CD4-positive, alpha-beta T cell treated with Interleukin-4 for 1 hour (primary cell): Measurements from ENCODE around the gene MTHFD2.

Experiments
- DNase-seq, 2 donors: peaks; one replicate each; pipeline ENCODE4 v3.0.0-alpha.2; 2020 to 2022

MTHFD2 gene

DNA sequence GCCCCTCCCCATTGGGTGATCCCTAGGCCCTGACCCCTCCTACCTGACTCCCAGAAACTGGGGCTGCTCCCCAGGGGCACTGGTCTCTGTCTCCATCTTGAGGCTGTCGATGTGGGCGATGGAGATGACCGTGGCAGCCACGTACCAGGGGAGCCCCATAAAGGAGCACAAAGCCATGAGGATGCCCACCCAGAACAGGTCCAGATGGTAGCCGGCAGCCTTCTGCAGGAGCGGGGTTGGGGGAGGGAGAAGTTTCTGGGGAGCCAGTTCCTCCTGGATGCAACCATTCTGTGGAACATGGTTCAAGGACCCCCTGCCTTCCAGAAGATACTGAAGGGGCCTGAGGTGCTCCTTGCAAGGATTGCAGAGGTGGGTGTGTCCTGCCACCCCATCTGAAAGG, 34.0 kb downstream of the MTHFD2 start:
- DNase-seq: no peak

DNA sequence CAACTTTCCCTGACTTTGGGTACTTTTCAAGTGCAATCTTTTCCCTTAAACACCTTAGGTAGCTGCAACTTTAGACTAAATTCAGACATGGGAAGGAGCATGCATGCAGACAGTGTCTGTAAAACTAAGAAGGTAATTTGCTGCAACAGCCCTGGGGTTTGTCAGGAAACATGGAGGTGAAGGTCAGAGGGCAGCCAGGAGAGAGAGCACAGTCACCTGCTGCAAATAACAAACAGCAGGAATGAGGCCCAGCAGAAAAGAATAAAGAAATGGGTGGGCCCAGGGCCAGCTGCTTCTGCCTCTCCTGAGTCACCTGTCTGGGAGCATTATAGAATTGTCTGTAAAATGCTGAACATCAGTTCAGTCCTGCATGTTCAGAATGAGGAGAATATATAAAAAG, 35.2 kb downstream of the MTHFD2 start:
- no peak for DNase-seq

DNA sequence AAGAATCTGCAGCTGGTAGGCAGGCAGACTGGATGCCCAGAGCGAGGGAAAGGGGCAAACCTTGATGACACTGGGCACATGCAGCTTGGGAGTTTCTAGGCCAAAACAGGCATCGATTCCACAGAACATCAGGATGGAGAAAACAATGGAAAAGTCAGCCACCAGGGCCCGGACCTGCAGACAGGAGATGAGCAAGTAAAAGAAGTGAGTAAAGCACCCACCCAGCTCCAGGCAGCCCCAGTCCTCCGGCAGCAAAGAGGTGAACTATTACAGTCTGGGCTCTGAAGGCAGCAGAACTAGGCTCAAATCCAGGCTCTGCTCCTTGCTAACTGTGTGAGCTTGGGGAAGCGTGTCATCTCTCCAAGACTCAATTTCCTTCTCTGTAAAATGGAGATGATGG, 36.6 kb downstream of the MTHFD2 start:
- no peak for DNase-seq

DNA sequence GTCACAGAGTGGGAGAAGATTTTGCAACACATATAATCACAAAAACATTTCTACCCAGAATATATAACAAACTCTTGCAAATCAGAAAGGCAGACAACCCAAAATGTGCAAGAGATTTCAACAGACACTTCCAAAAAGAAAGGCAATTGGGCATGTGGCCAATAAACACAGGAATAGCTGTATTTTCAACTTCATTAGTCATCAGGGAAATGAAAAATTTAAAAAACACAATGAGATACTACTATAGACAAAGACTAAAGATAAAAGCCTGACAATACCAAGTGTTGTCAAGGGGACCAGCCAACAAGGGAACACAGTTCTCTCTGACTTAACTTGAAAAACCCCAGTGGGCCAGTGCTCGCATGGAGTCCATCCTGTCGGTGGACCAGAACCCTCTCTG, 40.5 kb downstream of the MTHFD2 start:
- DNase-seq: no peak

DNA sequence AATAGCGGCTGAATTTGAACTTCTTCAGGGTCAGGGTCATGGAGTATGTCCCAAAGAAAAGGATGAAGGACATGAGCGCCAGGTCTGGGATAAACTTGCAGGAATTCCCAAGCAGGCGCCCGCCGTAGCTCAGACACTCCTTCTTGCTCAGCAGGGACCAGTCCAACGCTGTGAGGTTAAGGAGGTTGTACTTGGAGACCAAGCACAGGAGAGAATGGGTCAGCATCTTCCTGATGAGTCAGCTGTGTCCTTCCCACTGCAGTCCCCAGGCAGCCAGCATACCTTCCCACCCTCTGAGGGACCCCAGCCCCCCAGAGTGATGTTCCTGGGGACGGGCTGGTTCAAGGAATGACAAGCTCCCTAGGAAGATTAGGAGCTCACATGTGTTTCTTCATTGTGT, 40.9 kb downstream of the MTHFD2 start:
- DNase-seq: no peak

DNA sequence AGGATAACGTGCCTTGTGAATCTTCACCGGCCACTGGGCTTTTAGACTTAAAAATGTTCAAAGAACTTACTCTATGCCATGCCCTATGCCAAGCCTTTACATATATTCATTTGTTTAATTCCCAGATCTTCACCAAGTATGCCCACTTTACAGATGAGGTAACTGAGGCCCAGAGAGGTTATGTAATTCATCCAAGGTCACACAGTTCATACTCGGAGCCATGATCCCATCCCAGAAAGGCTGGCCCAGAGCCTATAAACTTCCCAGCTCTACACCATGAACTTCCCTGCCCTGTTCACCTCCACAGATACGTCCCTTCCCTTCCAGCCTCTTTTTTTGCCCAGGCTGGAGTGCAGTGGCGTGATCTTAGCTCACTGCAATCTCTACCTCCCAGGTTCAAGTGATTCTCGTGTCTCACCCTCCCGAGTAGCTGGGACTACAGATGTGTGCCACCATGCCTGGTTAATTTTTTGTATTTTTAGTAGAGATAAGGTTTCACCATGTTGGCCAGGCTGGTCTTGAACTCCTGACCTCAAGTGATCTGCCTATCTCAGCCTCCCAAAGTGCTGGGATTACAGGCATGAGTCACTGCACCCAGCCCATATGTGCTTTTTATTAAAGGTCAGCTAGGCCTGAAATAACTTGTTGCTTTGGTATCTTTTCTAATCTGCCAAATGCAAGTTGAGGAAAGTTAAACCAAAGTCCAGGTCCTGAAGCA, 44.1 kb downstream of the MTHFD2 start:
- DNase-seq: no peak

DNA sequence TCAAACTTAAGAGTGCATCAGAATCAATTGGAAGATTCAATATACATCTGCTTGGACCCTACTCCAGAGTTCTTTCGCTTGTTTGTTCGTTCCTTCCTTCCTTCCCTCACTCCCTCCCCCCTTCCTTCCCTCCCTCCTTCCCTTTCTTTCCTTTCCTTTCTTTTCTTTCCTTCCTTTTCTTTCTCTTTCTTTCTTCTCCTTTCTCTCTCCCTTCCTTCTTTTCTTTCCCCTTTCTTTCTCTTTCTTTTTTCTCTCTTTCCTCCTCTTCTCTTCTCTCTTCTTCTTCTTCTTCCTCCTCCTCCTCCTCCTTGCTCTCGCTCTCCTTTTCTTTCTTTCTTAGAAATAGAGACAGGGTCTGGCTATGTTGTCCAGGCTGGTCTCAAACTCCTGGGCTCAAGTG, 45.9 kb downstream of the MTHFD2 start:
- DNase-seq: no peak

DNA sequence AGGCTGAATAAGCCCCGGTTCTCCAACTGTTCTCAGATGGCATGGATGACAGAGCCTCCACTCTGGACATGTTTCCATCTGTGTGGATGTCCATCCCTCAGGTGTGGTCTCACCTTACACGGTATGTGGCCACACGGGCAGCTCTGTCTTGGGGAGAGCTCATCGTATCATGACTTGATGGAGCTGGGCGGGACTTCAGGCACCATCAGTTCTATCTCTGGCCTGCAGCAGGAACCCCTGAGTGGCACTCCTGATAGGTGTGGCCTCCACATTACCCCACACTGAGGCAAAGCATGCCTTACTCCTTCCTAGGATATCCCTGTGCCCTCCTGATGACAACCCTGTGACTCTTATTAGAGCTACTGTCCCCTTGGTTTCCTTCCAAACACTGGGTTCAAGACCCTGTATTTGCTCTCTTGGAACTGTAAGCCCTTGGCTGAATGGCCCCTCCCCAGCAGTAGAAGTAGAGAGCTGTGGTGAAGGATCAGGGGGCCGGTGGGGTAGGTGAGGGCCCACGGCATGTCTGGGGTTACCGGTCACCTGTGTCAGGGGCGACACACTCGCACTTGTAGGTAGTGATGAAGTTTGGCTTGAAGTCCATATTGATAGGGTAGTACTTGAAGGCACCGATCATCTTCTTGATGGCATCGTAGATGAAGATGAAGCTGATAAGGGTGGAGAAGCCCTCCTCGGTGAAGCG, 48.2 kb downstream of the MTHFD2 start:
- no peak for DNase-seq

DNA sequence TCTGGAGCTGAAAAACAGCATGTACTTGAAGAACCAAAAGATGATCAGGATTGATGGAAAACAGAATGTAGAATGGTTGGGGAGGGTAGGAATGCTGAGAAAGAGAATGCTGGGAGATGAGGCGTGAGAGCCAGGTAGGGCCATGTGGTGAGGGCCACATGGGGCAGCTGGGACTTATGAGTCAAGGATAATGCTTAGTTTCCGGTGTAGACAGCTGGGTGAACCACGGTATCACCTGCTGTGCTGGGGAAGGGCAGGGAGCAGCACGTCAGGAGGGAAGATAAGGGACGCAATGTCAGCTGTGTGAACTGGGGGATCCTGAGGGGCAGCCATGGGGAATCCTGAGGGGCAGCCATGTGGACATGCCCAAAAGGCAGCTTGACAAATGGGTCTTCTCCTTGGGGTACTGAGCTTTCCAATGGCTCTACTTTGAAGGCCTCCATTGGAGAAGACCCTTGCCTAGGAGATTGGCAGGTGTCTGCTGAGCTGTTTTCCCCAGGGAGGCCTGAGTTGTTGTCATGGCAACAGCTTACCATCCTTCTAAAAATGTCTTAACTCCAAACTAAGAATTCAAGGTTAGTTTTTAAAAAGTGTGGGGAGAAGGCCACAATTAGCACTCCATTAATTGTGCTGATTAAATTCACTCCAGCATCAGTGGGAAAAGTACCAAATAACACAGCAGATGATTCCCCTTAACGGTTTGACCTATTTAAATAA, 51.1 kb downstream of the MTHFD2 start:
- no peak for DNase-seq

DNA sequence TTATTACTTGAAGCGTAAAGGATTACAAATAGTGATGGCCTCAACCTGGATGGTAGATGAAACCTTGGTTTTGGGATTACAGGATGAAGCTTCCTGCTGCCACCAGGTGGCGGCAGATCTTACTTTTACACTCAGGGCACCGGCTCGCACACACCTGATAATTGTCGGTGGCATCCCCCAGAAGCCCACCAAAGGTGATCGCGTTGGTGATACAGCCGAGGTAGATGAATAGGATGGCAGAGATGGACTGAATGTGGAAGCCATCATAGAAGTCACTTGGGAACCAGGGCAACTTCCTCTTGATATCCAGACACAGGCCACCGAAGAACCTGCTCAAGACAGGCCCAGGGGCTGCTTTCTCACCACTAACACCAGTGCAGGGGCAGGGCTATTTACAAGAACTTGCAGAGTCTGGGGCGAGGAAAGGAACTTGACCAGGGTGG, 51.8 kb downstream of the MTHFD2 start:
- peak; percentile 60 to 64 for DNase-seq

DNA sequence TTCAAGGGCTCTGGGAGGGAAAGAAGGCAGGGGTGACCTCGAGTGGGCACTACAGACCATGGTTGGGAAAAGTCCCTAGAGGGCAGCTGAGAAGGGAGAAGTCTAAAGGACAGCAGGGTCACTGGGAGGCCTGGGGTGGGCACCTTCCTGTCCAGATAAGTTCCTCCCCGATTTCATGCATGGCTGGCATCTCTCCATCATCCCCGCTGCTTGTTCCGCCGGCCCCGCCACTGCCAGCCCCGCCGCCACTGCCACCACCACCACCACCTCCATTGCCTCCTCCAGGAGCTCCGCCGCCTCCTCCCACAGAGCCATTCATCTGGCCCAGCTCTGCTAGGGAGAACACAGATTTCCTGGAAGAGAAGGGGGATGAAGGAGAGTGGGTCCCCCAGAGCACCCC, 53.6 kb downstream of the MTHFD2 start:
- DNase-seq: no peak

DNA sequence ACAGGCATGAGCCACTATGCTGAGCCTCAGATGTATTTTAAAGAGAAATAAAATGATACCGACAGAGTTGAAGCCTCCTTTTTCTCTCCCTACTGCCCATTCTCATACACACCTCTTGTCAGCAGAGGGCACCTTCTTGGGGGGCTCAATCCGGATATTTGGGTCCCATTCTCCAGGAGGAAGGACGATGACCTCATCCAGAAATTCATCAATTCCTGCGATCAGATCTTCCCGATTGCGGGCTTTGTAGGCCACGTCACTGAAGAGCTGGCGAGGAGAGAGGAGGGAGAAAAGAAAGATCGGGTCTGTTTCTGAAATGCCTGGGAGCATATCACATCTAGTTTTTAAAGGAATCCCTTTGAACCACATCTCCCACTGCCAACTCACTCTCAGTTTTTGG, 54.4 kb downstream of the MTHFD2 start:
- no peak for DNase-seq

DNA sequence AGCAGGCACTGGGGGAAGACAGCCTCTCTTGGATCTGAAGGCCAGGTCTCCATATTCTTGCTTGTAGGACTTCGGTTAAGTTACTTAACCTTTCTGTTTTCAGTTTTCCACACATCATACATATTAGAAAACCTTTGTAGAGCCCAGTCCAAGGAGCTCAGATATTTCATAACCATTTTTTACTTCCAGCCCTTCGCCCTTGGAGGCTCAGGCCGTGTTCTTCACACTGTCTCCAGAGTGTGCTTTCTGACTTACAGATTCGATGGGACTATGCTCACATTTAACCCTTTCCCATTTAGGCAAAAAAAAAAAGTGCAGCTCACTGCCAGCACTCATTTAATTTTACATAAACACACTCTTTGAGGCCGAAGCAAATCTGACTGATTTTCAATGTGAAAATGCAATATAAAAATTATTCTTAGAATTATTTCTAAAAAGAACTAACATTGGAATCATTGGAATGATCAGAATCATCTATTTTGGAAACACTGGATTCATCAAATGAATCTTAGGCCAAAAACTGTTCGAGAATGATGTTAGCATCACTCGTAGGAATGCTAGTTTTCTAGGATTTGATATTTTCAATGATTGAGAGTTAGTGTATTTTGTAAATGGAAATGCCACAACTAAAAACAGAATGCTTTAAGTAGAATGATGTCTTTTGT, 55.0 kb downstream of the MTHFD2 start:
- DNase-seq: no peak

DNA sequence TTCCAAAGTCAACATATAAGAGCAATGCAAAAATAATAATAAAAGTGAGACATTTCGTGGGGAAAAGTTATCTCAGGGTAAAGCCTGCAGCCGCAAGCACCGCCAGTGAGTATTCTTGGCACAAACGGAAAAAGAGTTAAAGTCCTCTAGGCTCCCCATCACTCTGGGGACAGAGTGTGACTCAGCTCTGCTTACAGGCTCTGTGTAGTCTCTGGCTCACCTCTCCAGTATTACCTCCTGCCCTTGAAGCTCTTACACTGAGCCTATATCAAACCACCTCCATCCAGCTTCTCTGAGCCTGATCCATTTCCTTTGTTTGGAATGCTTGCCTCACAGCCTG, 55.5 kb downstream of the MTHFD2 start:
- DNase-seq: no peak

DNA sequence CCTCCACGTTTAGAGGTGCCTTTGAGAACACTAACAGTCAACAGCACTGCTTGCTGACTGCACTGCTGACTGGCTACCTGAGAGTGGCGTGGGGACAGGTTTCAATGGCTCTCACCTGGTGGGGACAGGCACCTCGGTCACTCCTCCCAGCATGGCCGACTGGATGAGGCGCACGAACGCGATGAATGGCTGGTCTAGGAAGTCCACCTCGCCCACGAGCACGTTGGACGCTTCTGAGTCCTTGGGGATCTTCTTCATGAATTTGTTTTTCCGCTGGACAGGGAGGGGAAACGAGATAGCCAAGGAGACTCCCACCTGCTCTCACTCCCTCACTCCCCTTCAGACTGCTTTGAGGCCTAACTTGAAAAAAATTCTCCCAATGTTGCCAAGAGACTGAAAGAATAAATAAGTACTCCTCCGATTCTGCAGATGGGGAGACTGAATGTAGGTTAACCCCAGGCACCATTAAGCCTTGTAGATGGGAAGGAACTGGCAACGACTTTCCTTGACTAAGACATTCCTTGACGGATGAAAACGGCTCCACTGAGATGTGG, 57.3 kb downstream of the MTHFD2 start:
- no peak for DNase-seq

DNA sequence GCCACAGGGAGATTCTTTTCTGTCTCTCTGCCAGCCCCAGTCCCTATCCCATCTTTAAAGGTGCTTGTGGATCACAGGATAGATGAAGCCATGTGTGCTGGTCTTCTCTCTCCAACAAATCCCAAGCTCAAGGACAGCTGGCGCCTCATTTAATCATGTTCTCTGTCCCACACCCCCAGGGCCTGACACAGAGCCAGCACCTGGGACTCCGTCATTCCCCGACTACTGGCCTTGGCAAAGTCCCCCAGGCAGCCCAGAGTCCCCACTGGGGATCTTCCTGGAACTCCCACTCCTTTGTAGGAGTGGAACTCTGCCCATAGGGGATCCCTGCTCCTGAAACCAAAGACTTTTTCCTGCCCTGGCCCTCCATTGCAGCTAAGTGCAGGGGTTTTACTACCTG, 60.8 kb downstream of the MTHFD2 start:
- DNase-seq: no peak

DNA sequence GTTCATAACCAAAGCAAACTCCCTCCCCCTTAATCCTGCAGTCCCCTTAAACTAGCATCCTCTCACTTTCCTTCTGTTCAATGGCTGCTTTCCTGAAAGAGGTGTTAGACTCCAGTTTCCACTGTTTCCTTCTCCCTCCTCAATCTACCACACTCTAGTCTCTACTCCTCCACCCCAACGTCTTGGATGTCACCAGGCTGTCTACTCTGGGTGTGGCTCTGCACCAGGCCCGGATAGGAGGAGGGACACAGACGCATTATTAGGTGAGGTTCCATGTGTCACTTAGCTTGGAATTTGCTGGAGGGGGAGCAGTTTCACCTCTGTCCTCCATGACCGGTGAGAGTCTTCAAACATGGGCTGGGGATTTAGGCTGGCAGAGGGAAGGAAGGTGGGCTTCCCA, 61.3 kb downstream of the MTHFD2 start:
- DNase-seq: no peak

DNA sequence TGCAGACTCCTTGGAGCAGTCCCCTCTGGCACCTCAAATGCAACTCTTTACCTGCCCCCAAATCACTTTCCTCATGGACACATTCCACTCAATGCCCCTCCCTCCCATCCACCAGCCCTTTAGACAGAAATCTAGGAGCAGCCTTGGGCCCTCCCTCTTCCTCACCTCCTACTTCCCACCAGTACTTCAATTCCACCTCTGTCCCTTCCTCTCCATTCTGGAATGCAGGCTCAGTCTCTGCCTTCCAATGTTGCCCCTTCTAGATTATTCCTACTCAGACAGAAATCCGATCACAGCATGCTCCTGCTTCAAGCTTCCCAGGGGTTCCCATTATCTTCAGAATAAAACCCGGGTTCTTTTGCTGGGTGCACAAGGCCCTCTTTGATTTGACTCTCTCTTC, 62.1 kb downstream of the MTHFD2 start:
- no peak for DNase-seq

DNA sequence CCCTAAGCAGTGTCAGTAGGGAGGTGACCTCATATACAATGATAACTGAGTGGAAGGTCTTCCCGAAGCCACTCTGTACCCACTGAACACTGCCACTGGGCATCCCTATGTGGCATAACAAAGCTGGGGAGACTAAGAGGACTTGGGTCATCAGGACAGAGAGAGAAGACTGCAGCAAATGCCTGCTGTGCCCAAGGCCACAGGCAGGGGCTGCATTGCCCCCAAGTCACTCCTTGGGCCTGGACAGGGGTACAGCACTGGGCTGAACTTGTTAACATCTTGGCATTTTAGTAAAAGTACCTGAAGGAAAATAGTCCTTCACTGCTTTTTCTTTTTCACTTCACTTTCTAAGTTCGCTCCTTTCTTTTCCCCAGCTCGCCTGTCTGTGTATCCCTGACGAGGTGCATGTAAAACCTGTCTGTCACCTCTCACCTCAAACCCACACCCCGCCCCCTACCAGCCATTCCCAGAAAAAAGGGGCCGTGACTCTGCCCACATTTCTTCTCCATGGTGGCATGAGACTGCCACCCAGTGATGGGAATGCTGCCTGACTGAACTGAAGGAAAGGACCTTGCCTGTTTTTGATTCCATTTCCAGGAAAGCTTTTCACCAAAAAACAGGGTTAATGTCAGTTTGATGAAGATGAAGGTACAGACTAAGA, 62.9 kb downstream of the MTHFD2 start:
- DNase-seq: no peak

DNA sequence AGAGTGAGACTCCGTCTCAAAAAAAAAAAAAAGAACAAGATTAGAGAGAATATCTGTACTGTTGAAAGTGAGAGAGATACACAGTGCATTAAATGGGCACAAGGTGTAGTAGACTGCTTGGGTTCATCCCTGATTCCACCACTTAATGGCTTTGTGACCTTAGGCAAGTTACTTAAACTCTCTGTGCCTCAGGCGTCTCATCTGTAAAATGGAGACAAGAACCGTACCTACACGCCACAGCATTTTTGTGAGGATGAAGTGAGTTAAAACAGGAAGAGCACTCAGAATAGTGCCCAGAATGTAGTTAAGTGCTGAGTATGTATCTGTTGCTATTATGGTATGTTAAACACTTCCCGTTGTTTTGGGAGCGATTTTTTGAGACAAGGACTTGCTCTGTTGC, 64.3 kb downstream of the MTHFD2 start:
- no peak for DNase-seq

DNA sequence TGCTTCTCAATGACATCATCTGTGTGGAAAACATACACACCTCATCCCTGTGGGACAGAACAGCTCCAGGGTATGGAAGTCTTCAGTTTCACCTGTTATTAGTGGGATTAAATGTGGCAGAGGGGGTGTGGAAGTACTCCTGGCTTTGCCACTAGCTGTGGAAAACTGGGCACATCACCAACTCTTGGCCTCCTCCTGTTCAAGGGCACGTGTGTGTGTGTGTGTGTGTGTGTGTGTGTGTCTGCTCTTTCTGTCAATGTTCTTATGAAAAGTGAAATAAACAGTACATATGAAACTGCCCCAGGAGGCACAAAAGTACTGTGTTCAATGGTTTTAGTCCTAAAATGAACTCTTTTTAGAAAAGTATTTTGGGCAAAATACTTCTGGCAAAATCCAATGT, 65.9 kb downstream of the MTHFD2 start:
- no peak for DNase-seq

DNA sequence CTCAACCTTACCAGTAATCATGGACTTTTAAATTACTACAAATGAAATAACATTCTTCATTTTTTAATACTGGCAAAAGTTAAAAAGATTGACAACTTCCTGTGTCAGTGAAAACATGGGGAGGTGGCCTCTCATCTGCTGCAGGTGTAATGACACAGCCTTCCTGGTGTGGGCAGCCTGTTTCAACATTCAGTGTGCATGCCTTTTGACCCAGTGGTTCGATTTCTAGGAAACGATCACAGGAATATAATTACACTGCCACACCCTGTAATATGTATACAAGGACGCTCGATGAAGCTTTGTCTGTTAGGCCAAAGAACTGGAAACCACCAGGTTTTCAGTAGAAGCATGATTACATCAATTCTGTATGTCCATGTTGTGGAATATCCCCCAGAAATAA, 68.7 kb downstream of the MTHFD2 start:
- DNase-seq: peak; percentile 76 to 87
